GM12878 (cell line): ENCODE measurements around the gene BOD1L1. TPM values are rescaled to one million over a fixed set of nuclear protein-coding genes. Genes with fewer than 3 reads are reported as not detected.

Experiments used
- ATAC-seq: fragments of 200-7000 bp; cut with Tn5 transposase; 3 replicates; pipeline ENCODE4 v1.9.1; 2020; ENCODE audit warnings: mild to moderate bottlenecking, moderate library complexity
- BruUV-seq: library from RNA; stranded (reverse); fragments of 400-500 nt; replicated peaks from 2 replicates; lab custom pipeline; 2021; lab: Mats Ljungman, UMichigan
- CTCF ChIA-PET: fragments of 300-600 bp; sonication (Branson Sonifier 250); formaldehyde crosslinking; extraction: SDS; loops from one replicate; lab custom pipeline; 2021; ENCODE audit warnings: inconsistent platforms; lab: Yijun Ruan, JAX
- POLR2A ChIA-PET: fragments of 350-600 bp; formaldehyde crosslinking; extraction: SDS; loops from one replicate; lab custom pipeline; 2021; ENCODE audit warnings: inconsistent platforms; lab: Charles Lee
- RAD21 ChIA-PET: fragments of 300-600 bp; sonication (Branson Sonifier 250); formaldehyde crosslinking; loops from one replicate; lab custom pipeline; 2023; ENCODE audit warnings: antibody characterized with exemption; ENCODE audit not compliant: unreplicated experiment; lab: Charles Lee
- SMC1A ChIA-PET: fragments of 300-600 bp; sonication (Branson Sonifier 250); formaldehyde crosslinking; loops from one replicate; lab custom pipeline; 2023; ENCODE audit not compliant: unreplicated experiment, uncharacterized antibody; lab: Charles Lee
- DNase-seq: peaks from one replicate; pipeline ENCODE4 v3.0.0-alpha.2; 2011; ENCODE audit warnings: low read depth, low spot score
- FAIRE-seq: peaks from 3 replicates; lab custom pipeline; 2011; peaks lifted over from hg19 to GRCh38; lab: Jason Lieb, UNC
- H2AFZ ChIP-seq: 2 replicates; pipeline ENCODE4 v1.6.0; 2011; ENCODE audit warnings: low read depth, low read length, control low read depth; ENCODE audit not compliant: control insufficient read depth
- H3K27ac ChIP-seq: 2 replicates; pipeline ENCODE4 v1.5.1; 2011; ENCODE audit warnings: control low read depth; ENCODE audit not compliant: control insufficient read depth, insufficient read depth
- H3K27me3 ChIP-seq, 2 experiments: replicated peaks in 1 of 2; 2 replicates each; pipeline versions ENCODE4 v1.6.0 to v1.6.1; 2011; ENCODE audit warnings: low read length in 1 of 2; ENCODE audit not compliant: control insufficient read depth in 2 of 2, insufficient read depth in 2 of 2
- H3K36me3 ChIP-seq, 2 experiments: 2 replicates each; pipeline ENCODE4 v1.5.1; 2011; ENCODE audit warnings: low read length in 1 of 2; ENCODE audit not compliant: control insufficient read depth in 2 of 2, insufficient read depth in 2 of 2
- H3K4me1 ChIP-seq: 2 replicates; pipeline ENCODE4 v1.6.1; 2011; ENCODE audit warnings: mild to moderate bottlenecking, low read length, moderate library complexity, mixed read lengths; ENCODE audit not compliant: control insufficient read depth, insufficient read depth
- H3K4me2 ChIP-seq: 2 replicates; pipeline ENCODE4 v1.6.0; 2011; ENCODE audit warnings: control low read depth; ENCODE audit not compliant: control insufficient read depth, insufficient read depth
- H3K4me3 ChIP-seq: fragments of 200-600 bp; sonication (generic); 2 replicates; pipeline ENCODE4 v1.5.1; 2016
- H3K79me2 ChIP-seq: 2 replicates; pipeline ENCODE4 v1.6.0; 2011; ENCODE audit warnings: low read length; ENCODE audit not compliant: control insufficient read depth, insufficient read depth
- H3K9ac ChIP-seq: 2 replicates; pipeline ENCODE4 v1.8.0; 2011; ENCODE audit warnings: low read length, control low read depth, mixed read lengths; ENCODE audit not compliant: control insufficient read depth, insufficient read depth
- H3K9me3 ChIP-seq: replicated peaks from 3 replicates; pipeline ENCODE4 v1.5.1; 2011; ENCODE audit warnings: mild to moderate bottlenecking, low read length; ENCODE audit not compliant: control insufficient read depth, insufficient read depth
- H4K20me1 ChIP-seq: 2 replicates; pipeline ENCODE4 v1.6.0; 2011; ENCODE audit not compliant: control insufficient read depth, insufficient read depth
- FOS ChIP-seq: IDR thresholded peaks from 3 replicates; pipeline ENCODE4 v1.6.1; 2011; ENCODE audit warnings: borderline replicate concordance; ENCODE audit not compliant: insufficient read length; ENCODE audit errors: extremely low read depth
- KAT2A ChIP-seq: conservative IDR thresholded peaks from 2 replicates; pipeline ENCODE4 v1.6.1; 2011; ENCODE audit warnings: low read depth, low read length; ENCODE audit not compliant: control insufficient read depth
- NR2C1 ChIP-seq: fragments of 450-650 bp; IDR thresholded peaks from 2 replicates; pipeline ENCODE4 v1.6.1; 2017; ENCODE audit warnings: antibody characterized with exemption, mild to moderate bottlenecking, moderate library complexity
- POLR2A ChIP-seq: IDR thresholded peaks from 2 replicates; pipeline ENCODE4 v1.6.1; 2011; ENCODE audit warnings: low read depth, mild to moderate bottlenecking, low read length
- RCOR1 ChIP-seq: conservative IDR thresholded peaks from 2 replicates; pipeline ENCODE4 v1.6.1; 2012; ENCODE audit warnings: low read depth, low read length, improper control_type of control experiment
- SREBF1 ChIP-seq: IDR thresholded peaks from 2 replicates; pipeline ENCODE4 v1.6.1; 2012; ENCODE audit warnings: mild to moderate bottlenecking, low read length
- ZNF274 ChIP-seq: IDR thresholded peaks from one replicate; pipeline ENCODE4 v1.8.0; 2011; ENCODE audit not compliant: insufficient read length, insufficient read depth
- WGBS: methylation state at CpG from one replicate; pipeline ENCODE4 v1.1.6; 2016; ENCODE audit warnings: low lambda C conversion rate; ENCODE audit not compliant: insufficient replicate concordance, insufficient coverage; ENCODE audit errors: missing lambda C conversion rate; 5-methylcytosine and 5-hydroxymethylcytosine counted together
- in situ Hi-C: fragments of 300-500 bp; cut with MboI; formaldehyde crosslinking; loops from 9 replicates; pipeline ENCODE4 v1.14.3; 2018; ENCODE audit warnings: mixed read lengths
- intact Hi-C: fragments of 100-400 bp; cut with micrococcal nuclease; formaldehyde crosslinking; loops from one replicate; pipeline ENCODE4 v1.14.2; 2022; ENCODE audit not compliant: unreplicated experiment
- polyA plus RNA-seq, 11 experiments: library from polyadenylated mRNA; depleted of rRNA in 4 of 11; unstranded in 6 of 11; stranded (reverse) in 5 of 11; fragments of >200 nt; fragmentation: Nextera tagmentation in 4 of 11; fragmentation: Illumina TruSeq in 1 of 11; extraction: Ambion mirVana in 4 of 11; extraction: Trizol in 1 of 11; gene quantifications; 1 replicate in 1 of 11; 2 replicates in 10 of 11; pipeline versions ENCODE4 v1.2.1 to v1.2.3, GENCODE V29; 2011 to 2016; ENCODE audit warnings: inconsistent platforms in 2 of 11, missing spikeins in 2 of 11, low read depth in 1 of 11
- total RNA-seq, 4 experiments: library from RNA; depleted of rRNA in 3 of 4; stranded (reverse); fragments of >200 nt in 3 of 4; fragmentation: Illumina TruSeq in 1 of 4; extraction: Trizol in 1 of 4; gene quantifications; 2 replicates each; pipeline versions ENCODE4 v1.2.1 to v1.2.3, GENCODE V29; 2013 to 2021
- TF ChIP-seq, protein P1 (sequence below): IDR thresholded peaks from 2 replicates; pipeline ENCODE4 v1.6.1; 2011; ENCODE audit warnings: low read depth, low read length, improper control_type of control experiment, borderline replicate concordance

Gene BOD1L1
- total and polyA plus RNA-seq, 10 of the 15 experiments (the other 5 are each of a cell fraction or from before 2014, with no cell fraction given) = 6.8 to 41.6 (median 24.3) TPM

DNA sequence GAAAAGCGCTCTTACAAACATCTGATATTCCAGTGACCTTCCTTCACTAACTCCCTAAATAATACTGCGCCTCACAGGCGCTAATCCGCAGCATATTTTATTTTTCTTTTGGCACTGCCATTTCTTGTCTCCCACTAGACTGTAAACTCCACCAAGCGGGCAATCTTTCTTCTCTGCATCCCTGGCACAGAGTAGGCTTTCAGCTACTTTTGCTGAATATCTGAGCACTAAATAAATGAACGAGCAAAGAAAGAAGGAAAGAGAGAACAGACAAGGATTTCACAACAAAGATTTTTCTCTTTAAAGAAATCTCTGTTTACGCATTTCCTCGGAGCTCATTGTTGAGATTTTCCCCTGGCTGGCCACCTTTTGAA lies 95.9 kb downstream of the BOD1L1 start:
- intact Hi-C loops = no loop called here
- Histone ChIP-seq H3K4me3 (no peak overlapping the region), H3K36me3 (no peaks in the 10 kb centered on the region), H3K4me1 (peaks cover 14% of the 10 kb centered on the region), H3K27ac (no peak overlapping the region), H3K9me3 (no peaks in the 10 kb centered on the region; the same call in 2 of the 3 replicates), H3K79me2 (no peaks in the 10 kb centered on the region), H3K27me3 (peaks cover 14 to 15% of the 10 kb centered on the region in 2 experiments), H3K9ac (no peak overlapping the region), H4K20me1 (no peaks in the 10 kb centered on the region), H2AFZ (no peak overlapping the region), H3K4me2 (no peak overlapping the region)
- TF ChIP-seq SREBF1 (no peak), NR2C1 (no peak), ZNF274 (no peak), POLR2A (no peak), FOS (no peak), RCOR1 (no peak), KAT2A (no peak)
- TF ChIP-seq, protein P1, sequence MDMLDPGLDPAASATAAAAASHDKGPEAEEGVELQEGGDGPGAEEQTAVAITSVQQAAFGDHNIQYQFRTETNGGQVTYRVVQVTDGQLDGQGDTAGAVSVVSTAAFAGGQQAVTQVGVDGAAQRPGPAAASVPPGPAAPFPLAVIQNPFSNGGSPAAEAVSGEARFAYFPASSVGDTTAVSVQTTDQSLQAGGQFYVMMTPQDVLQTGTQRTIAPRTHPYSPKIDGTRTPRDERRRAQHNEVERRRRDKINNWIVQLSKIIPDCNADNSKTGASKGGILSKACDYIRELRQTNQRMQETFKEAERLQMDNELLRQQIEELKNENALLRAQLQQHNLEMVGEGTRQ = no peak
- no peak for FAIRE-seq
- ATAC-seq = no peak
- BruUV-seq = no TSS peak
- in situ Hi-C loops = loop anchor here (25.0 kb wide), 1 partner anchor 1769 kb away; no protein-coding TSS in a partner anchor
- 61% methylated on average over 8 of the region's 8 CpGs for WGBS
- RAD21 ChIA-PET = no interaction called here
- POLR2A ChIA-PET = no interaction called here
- SMC1A ChIA-PET = interaction anchor here (0.6 kb wide), 1 partner anchor 103 kb away, joined by 3 read pairs; no protein-coding TSS in a partner anchor
- DNase-seq = no peak
- CTCF ChIA-PET = no interaction called here
